Liver (tissue), 2 donors: Measurements from ENCODE around the gene SLF1.

Source experiments
- CTCF ChIP-seq: fragments of 150-350 bp; IDR thresholded peaks from 2 replicates; pipeline ENCODE4 v1.5.1; 2017; ENCODE audit warnings: improper control_type of control experiment, low read depth, low read length; ENCODE audit not compliant: missing input control
- YY1 ChIP-seq: IDR thresholded peaks from 2 replicates; pipeline ENCODE4 v1.6.1; 2016; ENCODE audit warnings: antibody characterized with exemption, mild to moderate bottlenecking
- donor health status: healthy.

DNA sequence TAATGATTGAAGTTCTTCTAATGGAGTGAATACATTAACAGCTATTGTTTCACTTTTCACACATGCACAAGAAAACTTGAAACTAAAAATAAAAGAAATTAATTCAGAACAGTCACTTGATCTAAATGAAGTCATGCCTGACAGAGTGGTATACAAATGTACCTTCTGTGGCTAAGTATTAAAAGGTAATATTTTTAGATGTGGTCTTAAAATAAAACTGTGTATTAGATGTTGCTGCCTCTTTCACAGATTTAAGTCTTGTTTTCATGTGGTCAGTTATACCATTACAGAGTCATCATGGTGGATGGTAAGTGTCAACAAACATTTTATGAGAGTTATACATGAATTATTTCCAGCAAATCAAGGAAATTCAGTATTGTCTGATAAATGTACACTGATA lies 47.1 kb upstream of the SLF1 start:
- TF ChIP-seq CTCF (no peak), YY1 (no peak)
